Transverse colon (tissue), 4 donors: ENCODE measurements around the gene CCDC148. TPM values are rescaled to one million over a fixed set of nuclear protein-coding genes. Genes with fewer than 3 reads are reported as not detected.

Source experiments
- DNase-seq: peaks from one replicate; pipeline ENCODE4 v3.0.0-alpha.2; 2019
- H3K27ac ChIP-seq, 4 donors: fragments of 200-600 bp; sonication (generic); 2 replicates each; pipeline ENCODE4 v1.5.1; 2016 to 2018; ENCODE audit warnings: inconsistent platforms in 4 of 4
- H3K27me3 ChIP-seq: fragments of 200-600 bp; sonication (generic); 2 replicates; pipeline ENCODE4 v1.5.1; 2017; ENCODE audit warnings: inconsistent platforms
- H3K36me3 ChIP-seq, 4 donors: fragments of 200-600 bp; sonication (generic); 2 replicates each; pipeline ENCODE4 v1.5.1; 2017 to 2019; ENCODE audit warnings: inconsistent platforms in 4 of 4
- H3K4me1 ChIP-seq, 4 donors: fragments of 200-600 bp; sonication (generic); 2 replicates each; pipeline ENCODE4 v1.5.1; 2017 to 2020; ENCODE audit warnings: inconsistent platforms in 4 of 4
- H3K4me3 ChIP-seq, 4 donors: fragments of 200-600 bp; sonication (generic); 1 replicate in 1 of 4; 2 replicates in 3 of 4; pipeline versions ENCODE4 v1.5.1 to v1.6.1; 2017 to 2019; ENCODE audit warnings: inconsistent platforms in 4 of 4
- H3K9me3 ChIP-seq, 2 donors: fragments of 200-600 bp; sonication (generic); 2 replicates each; pipeline ENCODE4 v1.5.1; 2017 to 2019; ENCODE audit warnings: inconsistent platforms in 2 of 2
- CTCF ChIP-seq, 5 experiments: fragments of 200-600 bp in 3 of 5; fragments of 450-650 bp in 2 of 5; sonication (generic) in 3 of 5; IDR thresholded peaks; 1 replicate in 2 of 5; 2 replicates in 3 of 5; pipeline ENCODE4 v1.5.1; 2016 to 2017; ENCODE audit warnings: antibody characterized with exemption in 5 of 5, inconsistent platforms in 3 of 5, mild to moderate bottlenecking in 2 of 5, moderate library complexity in 1 of 5
- EP300 ChIP-seq: sonication (generic); formaldehyde crosslinking; IDR thresholded peaks from one replicate; pipeline ENCODE4 v1.6.1; 2017; ENCODE audit warnings: antibody characterized with exemption, low read depth
- POLR2A ChIP-seq: fragments of 450-650 bp; IDR thresholded peaks from one replicate; pipeline ENCODE4 v1.6.1; 2016; ENCODE audit warnings: antibody characterized with exemption, mild to moderate bottlenecking, moderate library complexity
- POLR2AphosphoS5 ChIP-seq, 3 donors: sonication (generic); formaldehyde crosslinking; IDR thresholded peaks; one replicate each; pipeline ENCODE4 v1.6.1; 2016; ENCODE audit warnings: antibody characterized with exemption in 3 of 3
- WGBS, 2 donors: methylation state at CpG; one replicate each; pipeline ENCODE4 v1.1.5; 2018; ENCODE audit warnings: low coverage in 1 of 2; 5-methylcytosine and 5-hydroxymethylcytosine counted together
- in situ Hi-C, 4 donors: fragments of 200-750 bp; cut with MboI; loops; one replicate each; pipeline versions ENCODE4 v1.15.0 to v1.15.1; 2017; ENCODE audit warnings: low sequenced_read_pairs in 3 of 4, low pct_ligation_motif_present in 1 of 4, low pct_unique_long_range_greater_than_20kb in 1 of 4
- intact Hi-C: fragments of 100-400 bp; cut with DNase I; formaldehyde crosslinking; loops from one replicate; pipeline ENCODE4 v1.15.1; 2023; ENCODE audit warnings: low total_unique reads
- total RNA-seq, 4 donors: library from RNA; depleted of rRNA; stranded (reverse); fragments of >200 nt; gene quantifications; one replicate each; pipeline ENCODE4 v1.1.0, GENCODE V29; 2016

CCDC148 gene
- total RNA-seq, 4 donors from 2014 or later, result 0.48 TPM; not detected in 3

GRCh38 chr2:158211502-158211901 lies 245.1 kb downstream of the CCDC148 start:
- H3K4me3 ChIP-seq, result no peak overlapping the region
- H3K36me3 ChIP-seq, result no peaks in the 10 kb centered on the region
- intact Hi-C loops (no loop called here), in situ Hi-C loops (no loop called here)
- no peaks in the 10 kb centered on the region for H3K4me1 ChIP-seq
- WGBS, 2 donors, result 57 to 65% methylated on average over 2 of the region's 2 CpGs
- no peak for DNase-seq
- H3K27me3 ChIP-seq, result no peaks in the 10 kb centered on the region
- no peak for TF ChIP-seq EP300
- no peak for TF ChIP-seq POLR2AphosphoS5 (IDR thresholded peaks at IDR 0.05)
- no peak for TF ChIP-seq CTCF (IDR thresholded peaks at IDR 0.05)
- no peak for TF ChIP-seq POLR2A
- H3K9me3 ChIP-seq, result no peaks in the 10 kb centered on the region
- H3K27ac ChIP-seq, result no peak overlapping the region

- no peak for DNase-seq
- Histone ChIP-seq H3K4me1 (peaks cover 0 to 3% (median 0%) of the 10 kb centered on the region in 4 donors), H3K4me3 (no peak overlapping the region), H3K9me3 (no peaks in the 10 kb centered on the region), H3K27me3 (no peaks in the 10 kb centered on the region), H3K36me3 (no peaks in the 10 kb centered on the region), H3K27ac (no peak overlapping the region)
- no peak for TF ChIP-seq POLR2A
- no peak for TF ChIP-seq CTCF (IDR thresholded peaks at IDR 0.05)
- TF ChIP-seq POLR2AphosphoS5 (IDR thresholded peaks at IDR 0.05), result no peak
- TF ChIP-seq EP300, result no peak
- 100% methylated on average over 1 of the region's 1 CpG for WGBS, 2 donors
- in situ Hi-C loops (no loop called here), intact Hi-C loops (no loop called here)
Measured at GRCh38 chr2:158207354-158207753, 249.2 kb downstream of the CCDC148 start.

- WGBS, 2 donors, result 39 to 53% methylated on average over 1 of the region's 1 CpG
- H3K36me3 ChIP-seq, result no peaks in the 10 kb centered on the region
- H3K4me3 ChIP-seq, result no peak overlapping the region
- intact Hi-C loops, result no loop called here
- no peak for TF ChIP-seq CTCF (IDR thresholded peaks at IDR 0.05)
- no peak for TF ChIP-seq EP300
- no peak for TF ChIP-seq POLR2AphosphoS5 (IDR thresholded peaks at IDR 0.05)
- no peak for TF ChIP-seq POLR2A
- peaks cover 0 to 5% (median 0%) of the 10 kb centered on the region in 4 donors for H3K4me1 ChIP-seq
- in situ Hi-C loops, result no loop called here
- DNase-seq, result peak; percentile 21
- no peaks in the 10 kb centered on the region for H3K9me3 ChIP-seq
- H3K27me3 ChIP-seq, result no peaks in the 10 kb centered on the region
- H3K27ac ChIP-seq, result peak overlapping the region in 1 of 4 donors; percentile 4
Measured at GRCh38 chr2:158205215-158205614, 251.3 kb downstream of the CCDC148 start.

GRCh38 chr2:158204741-158205165 lies 251.8 kb downstream of the CCDC148 start:
- WGBS, 2 donors, result 84% methylated on average over 1 of the region's 1 CpG; no CpG with 5 or more reads in 1 of the 2 donors
- peaks cover 0 to 5% (median 0%) of the 10 kb centered on the region in 4 donors for H3K4me1 ChIP-seq
- peak overlapping the region in 1 of 4 donors; percentile 4 for H3K27ac ChIP-seq
- H3K9me3 ChIP-seq, result no peaks in the 10 kb centered on the region
- in situ Hi-C loops (no loop called here), intact Hi-C loops (no loop called here)
- no peaks in the 10 kb centered on the region for H3K36me3 ChIP-seq
- DNase-seq, result no peak
- TF ChIP-seq EP300 (no peak), CTCF (IDR thresholded peaks at IDR 0.05) (no peak), POLR2A (no peak), POLR2AphosphoS5 (IDR thresholded peaks at IDR 0.05) (no peak)
- H3K27me3 ChIP-seq, result no peaks in the 10 kb centered on the region
- no peak overlapping the region for H3K4me3 ChIP-seq
